LHCN-M2 (cell line): Measurements from ENCODE around the gene ZER1. TPM values are rescaled to one million over a fixed set of nuclear protein-coding genes. Genes with fewer than 3 reads are reported as not detected.
"Not testable (repeated sequence)": the region's sequence is repeated elsewhere in the genome, so short reads cannot be mapped to it uniquely, and the experiment has no call there.

Experiments
- DNase-seq: peaks from one replicate; pipeline ENCODE4 v3.0.0-alpha.2; 2012; ENCODE audit warnings: low read depth
- total RNA-seq: library from RNA; depleted of rRNA; stranded (reverse); fragments of >200 nt; gene quantifications from 2 replicates; pipeline ENCODE4 v1.2.3, GENCODE V29; 2014

Gene ZER1
- total RNA-seq, 1 experiment from 2014 or later, result 24.5 TPM

DNA sequence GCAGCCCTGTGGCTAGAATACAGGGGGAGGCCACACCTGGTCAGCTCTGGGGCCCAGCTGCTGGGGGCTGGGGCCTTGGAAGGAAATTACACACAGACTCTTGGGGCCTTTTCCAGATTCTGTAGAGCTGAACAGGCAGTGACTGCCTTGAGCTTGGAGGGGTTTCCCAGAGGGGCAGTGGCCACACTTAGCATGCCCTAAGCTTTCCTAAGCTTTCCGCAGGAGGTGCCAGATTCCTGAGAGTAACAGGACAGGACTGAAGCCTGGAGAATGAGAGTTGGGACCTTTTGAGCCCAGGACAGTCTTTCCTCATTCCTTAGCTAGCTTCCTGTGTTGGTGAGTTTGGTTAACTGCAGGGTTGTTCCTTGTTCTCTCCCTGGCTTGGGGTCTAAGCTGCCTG lies 16.7 kb upstream of the ZER1 start:
- no peak for DNase-seq

DNA sequence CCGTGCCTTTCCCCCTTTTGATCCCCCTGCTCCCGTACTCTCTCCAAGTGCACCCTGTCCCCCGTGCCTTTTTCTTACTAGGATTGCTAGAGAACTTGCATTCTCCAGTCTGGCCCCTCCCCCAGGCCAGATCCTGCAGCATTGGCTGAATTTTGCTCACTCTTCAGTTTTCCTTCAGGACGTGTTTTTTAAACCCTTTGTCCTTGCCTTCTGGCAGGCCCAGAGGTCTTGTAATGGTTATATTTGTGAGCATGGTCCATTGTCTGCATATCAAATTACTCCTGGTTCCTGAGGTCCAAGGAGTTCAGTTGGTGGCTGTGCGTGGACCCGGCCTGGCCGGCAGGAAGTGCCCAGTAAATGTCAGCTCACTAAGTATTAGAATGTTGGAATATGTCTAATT lies 15.9 kb upstream of the ZER1 start:
- peak; percentile 10 for DNase-seq

DNA sequence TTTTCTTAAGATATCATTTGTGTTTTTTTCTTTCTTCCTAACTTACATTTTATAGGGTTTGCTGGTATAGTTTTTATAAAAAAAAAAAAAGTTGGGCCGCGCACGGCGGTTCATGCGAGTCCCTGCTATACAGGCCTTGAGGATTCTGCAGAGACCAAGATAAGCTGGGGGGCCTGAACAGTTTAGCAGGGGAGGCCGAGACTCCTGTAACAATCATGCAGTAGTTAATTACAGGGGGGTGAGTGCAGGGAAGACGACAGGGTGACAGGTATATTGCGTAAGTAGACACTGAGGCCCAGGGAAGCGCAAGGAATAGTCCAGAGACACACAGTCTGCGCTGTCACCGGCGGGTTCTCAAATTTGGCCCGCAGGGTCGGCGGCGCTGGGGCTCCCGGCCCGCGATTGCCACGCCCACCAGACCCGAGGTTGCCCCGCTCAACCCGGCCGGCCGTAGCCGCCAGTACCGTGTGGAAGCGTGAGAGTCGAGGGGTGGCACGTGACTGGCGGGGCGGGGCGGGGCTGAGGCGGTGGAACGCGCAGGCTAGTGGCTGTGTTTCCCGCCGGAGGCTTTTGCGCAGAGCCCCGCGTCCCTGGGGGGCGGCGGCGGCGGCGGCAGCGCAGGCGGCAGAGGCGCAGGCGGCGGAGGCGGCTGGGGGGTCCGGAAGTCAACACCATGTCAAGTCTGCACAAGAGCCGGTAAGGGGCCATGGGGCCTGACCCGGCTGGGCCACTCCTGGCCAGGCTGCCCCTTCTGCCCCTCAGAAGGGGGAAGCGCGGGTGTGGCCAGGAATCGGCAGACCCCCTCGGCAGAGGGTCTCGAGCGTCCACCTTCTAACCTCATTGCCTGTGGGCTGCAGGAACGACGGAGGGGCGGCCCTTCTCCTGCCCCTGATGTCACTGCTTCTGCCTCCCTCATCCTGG lies 15.2 kb upstream of the ZER1 start, which contains the start of gene TBC1D13:
TBC1D13 (plus strand) TSS at position 573 of the 921 bp plus-strand sequence; CDS start at position 674, 101 bp downstream.
- peak; percentile 74 for DNase-seq

DNA sequence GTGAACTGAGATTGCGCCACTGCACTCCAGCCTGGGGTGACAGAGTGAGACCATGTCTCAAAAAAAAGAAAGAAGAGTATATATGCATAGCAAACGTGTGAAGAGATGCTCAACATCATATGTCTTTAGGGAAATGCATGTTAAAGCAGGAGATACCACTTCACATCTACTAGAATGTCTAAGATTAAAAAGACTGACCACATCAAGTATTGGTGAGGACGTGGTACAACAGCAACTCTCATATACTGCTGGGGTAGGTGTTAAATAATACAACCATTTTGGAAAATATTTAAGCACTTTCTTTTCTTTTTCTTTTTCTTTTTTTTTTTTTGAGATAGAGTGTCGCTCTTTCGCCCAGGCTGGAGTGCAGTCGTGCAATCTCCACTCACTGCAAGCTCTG lies 13.7 kb upstream of the ZER1 start:
- no peak for DNase-seq

DNA sequence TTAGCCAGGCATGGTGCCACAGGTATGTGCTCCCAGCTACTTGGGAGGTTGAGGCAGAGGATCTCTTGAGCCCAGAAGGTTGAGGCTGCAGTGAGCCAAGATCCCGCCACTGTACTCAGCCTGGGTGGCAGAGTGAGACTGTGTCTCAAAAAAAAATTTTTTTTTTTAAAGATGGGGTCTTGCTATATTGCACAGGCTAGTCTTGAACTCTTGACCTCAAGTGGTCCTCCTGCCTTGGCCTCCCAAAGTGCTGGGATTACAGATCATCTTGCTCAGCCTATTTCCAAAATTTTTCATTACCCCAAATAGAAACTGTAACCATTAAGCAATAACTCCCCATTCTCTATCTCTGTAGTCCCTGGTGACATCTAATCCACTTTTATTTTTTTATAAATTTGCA lies 10.9 kb upstream of the ZER1 start:
- no peak for DNase-seq

DNA sequence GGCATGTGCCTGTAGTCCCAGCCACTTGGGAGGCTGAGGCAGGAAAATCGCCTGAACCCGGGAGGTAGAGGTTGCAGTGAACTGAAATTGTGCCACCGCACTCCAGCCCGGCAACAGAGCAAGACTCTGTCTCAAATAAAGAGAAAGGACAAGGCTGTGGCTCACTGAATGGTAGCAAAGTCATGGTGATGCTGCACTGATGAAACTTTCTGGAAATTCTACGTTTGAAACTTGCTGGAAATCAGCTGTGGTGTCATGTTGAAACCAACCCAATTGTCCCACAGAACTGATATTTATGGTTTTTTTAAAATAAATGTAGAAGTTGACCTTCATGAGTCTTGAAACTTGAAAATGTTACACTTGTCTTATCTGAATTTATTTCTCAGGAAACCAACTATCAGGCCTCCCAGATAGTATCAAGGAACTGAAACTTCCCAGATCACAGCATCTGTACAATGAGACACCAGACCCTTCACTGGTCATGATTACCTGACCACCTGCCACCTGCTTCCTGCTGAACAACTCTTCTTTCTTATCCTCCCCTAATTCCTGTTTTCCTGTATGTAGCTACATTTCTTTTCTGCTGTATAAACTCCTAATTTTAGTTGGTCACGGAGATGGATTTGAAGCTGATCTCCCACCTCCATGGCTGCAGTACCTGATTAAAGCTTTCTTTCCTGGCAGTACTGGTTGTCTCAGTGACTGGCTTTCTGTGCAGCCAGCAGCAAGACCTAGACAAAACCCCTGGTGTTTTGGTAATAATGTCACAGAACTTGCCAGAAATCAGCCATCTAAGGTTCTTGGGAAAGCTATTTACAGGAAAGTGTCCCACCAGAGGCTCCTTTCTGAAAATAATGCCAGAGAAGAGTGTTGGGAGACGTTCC lies 9.7 kb upstream of the ZER1 start:
- no peak for DNase-seq

DNA sequence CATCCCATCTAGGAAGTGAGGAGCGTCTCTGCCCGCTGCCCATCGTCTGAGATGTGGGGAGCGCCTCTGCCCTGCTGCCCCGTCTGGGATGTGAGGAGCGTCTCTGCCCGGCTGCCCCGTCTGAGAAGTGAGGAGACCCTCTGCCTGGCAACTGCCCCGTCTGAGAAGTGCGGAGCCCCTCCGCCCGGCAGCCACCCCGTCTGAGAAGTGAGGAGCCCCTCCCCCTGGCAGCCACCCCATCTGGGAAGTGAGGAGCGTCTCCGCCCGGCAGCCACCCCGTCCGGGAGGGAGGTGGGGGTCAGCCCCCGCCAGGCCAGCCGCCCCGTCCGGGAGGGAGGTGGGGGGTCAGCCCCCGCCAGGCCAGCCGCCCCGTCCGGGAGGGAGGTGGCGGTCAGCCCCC lies 8.4 kb upstream of the ZER1 start:
- DNase-seq, result not testable (repeated sequence)

DNA sequence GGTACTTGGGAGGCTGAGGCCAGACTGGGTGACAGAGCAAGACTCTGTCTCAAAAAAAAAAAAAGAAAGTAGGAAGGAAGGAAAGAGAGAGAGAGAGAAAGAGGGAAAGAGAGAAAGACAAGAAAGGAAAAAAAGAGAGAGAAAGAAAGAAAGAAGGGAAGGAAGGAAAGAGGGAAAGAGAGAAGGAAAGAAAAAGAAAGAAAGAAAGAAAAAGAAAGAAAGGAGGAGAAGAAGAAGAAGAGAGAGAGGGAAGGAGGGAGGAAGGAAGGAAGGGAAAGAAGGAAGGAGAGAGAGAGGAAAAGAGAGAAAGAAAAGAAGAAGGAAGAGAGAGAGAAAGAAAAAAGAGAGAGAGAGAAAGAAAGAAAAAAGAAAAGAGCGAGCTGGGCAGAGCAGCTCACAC lies 3.1 kb upstream of the ZER1 start:
- DNase-seq, result no peak

DNA sequence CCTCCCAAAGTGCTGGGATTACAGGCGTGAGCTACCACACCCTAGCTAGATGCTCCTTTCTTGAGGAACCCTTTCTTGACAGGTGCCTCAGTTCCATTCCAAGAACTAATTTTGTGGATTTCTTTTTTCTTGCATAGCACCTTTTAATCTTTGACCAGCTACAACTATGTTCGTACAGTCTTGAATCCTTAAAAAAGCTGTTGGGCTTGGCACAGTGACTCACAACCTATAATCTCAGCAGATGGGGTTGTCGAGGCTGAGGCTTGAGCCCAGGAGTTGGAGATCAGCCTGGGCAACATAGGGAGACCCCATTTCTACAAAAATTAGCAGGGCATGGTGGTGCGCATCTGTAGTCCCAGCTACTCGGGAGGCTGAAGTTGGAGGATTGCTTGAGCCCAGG lies 1.3 kb upstream of the ZER1 start:
- no peak for DNase-seq

DNA sequence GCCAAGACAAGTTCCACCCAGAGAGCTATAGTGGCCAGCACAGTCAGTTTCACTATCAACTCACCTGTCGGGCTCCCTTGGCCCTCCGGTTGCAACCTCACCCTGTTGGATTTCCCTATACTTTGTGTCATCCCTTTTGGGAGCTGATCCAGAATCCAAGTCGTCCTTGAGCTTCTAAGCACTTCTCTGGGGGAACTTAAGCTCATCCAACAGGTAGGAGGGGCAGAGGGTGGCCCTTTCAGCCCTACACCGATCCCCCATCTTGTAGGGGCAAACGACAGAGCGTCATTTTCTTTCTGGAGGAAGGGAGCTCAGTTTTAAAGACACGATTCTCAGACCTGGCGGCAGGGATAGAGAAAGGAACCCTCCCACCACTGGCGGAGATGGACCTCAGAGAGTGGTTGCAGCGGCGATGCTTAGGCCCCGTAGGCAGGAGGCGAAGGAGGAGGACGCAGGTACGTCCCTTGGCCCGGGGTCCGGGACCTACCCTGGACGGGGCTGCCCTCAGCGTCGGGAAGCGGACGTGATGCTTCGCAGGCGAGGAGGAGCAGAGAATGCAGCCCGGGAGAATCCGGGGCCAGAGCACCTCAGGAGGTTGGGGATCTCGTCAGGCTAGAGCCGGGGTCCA lies 519 bp downstream of the ZER1 start:
- DNase-seq, result peak; percentile 15

DNA sequence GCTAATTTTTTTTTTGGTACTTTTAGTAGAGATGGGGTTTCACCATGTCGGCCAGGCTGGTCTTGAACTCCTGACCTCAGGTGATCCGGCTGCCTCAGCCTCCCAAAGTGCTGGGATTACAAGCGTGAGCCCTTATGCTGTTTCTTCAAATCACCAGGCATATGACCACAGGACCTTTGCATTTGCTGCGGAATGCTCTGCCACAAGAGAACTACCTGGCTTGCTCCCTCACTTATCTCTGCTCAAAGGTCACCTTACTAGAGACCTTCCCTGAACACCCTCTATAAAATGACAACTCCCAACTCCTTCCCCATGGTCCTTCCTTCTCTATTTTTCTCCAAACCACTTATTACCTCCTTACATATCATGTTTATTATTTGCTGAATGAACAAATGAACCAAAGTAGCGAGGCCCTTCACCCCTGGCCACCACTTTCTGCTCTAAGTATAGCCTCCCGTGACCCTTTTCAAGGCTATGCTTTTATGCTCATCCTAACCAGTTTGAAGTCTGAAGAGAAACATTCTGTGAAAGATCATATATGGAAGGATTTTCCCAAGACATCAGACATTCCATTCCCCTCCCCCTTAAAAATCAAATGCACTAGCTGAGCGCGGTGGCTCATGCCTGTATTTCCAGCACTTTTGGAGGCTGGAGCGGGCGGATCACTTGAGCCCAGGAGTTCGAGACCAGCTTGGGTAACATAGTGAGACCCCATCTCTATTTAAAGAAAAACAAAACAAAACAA lies 1.3 kb downstream of the ZER1 start:
- DNase-seq, result no peak

DNA sequence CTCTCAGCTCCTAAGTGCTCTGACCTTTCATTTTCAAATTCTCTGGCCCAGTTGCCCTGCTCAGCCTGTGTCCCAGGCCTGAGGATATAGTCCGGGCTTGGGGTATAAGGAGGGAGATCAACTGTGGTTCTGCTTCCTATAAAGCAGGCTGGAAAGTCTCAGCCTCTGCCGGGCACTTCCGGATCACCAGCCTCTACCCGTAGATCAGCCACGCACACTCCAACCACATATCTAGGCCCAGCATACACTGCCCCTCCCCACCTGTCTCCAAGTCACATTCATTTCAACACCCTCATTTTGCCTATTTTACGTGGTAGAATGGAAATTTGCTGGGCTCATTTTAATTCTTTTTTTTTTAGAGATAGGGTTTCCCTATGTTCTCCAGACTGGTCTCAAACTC lies 3.1 kb downstream of the ZER1 start:
- no peak for DNase-seq

DNA sequence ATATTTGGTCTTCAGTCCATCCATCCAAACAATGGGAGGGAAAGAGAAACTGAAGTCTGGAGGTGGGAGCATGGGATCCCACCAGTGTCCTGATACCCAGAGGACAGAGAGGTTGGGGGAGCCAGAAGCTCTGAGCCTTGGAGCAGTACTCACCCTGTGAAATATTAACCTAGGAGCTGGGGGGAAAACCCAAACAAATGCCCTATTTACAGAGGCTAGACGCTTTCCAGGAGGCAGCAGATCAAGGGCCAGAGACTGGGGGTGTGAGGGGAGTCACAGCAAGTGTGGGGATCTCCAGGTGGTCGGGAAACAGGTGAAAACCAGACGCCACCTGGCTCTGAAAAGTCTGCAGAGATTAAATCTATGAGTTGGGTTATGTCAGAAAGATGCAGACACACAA lies 6.2 kb downstream of the ZER1 start:
- DNase-seq, result no peak

DNA sequence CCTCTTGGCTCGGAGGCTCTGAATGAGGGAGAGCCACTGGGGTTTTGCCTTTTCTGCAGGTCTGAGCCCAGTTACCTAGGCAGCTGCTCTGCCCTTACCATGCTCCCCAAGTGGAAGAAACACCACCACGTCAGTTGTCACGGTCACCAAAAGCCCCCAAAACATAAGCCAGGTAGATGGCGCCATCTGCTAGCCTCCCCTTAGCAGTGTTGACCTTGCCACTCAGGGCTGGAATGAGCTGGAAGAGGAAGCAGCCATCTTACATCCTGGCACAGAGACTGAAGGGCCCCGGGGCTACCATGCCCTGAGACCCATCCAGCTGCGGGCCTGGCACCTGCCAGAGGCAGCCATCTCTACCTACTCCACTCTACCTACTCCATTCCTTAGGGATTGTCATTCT lies 7.4 kb downstream of the ZER1 start:
- DNase-seq, result no peak

DNA sequence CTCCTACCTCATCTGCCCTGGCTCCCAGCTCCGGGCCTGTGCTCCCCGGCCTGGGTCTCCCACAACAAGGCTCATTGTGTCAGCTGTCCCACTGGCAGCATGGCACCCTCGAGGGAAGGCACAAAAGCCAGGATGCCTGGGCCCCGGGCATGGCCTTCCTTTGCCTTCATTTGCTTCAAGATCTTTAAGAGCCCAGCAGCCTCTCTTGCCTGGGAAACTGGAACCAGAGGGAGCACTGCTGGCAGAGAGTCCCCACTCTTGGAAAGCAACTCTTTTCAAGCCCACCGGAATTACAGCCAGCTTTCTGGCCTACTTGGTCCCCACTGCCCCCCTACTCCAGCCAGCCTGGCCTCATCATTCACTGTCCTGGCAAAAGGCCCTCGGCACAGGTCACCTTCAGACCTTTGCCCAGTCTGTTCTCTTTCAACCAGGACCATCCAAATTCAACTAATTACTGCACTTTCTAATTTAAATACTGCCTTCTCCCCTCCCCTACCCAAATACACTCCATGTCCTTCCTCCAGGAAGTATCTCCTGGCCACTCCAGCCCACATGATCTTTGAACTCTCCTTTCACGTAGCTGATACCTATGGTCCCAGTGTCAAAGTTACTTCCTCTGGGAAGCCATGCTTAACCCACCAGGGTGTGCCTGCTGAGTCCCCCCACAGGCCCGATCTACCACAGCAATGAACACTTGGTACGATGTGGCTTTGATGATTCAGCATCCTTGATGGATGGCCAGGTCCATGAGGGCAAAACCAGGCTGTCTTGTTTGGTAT lies 8.9 kb downstream of the ZER1 start:
- DNase-seq, result no peak

DNA sequence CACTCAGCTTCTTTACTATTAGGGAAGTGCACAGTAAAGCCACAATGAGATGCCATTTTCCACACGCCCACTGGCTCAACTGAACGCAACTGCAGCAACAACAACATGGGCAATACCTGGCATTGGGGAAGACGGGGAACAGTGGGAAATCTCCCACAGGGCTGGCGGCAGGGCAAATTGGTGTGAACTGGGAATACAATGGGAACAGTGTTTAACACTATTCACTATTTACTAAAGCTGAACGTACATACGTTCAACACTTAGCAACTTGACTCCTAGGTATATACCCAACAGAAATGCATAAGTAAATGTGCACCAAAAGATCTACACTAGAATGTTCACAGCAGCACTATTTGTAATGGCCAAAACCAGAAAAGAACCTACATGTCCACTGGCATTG lies 14.1 kb downstream of the ZER1 start:
- DNase-seq, result no peak

DNA sequence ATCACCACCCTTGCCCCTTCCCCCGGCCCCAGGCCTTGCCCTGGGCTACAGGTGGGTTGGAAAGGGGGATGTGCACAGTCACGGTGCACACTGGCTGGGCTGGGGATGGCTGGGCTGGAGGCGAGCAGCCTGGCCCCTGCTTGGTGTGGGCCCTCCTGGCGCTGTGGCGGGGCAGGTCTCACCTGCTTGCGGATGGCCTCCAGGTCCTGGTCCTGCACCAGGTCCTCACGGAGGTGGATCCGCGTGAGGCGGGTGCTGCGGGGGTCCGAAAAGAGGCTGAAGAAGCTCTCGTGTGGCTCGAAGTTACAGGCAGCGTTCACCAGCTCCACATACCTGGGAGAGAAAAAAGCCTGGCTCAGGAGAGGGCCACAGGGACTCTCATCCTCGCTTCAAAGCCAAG lies 18.1 kb downstream of the ZER1 start:
- no peak for DNase-seq

DNA sequence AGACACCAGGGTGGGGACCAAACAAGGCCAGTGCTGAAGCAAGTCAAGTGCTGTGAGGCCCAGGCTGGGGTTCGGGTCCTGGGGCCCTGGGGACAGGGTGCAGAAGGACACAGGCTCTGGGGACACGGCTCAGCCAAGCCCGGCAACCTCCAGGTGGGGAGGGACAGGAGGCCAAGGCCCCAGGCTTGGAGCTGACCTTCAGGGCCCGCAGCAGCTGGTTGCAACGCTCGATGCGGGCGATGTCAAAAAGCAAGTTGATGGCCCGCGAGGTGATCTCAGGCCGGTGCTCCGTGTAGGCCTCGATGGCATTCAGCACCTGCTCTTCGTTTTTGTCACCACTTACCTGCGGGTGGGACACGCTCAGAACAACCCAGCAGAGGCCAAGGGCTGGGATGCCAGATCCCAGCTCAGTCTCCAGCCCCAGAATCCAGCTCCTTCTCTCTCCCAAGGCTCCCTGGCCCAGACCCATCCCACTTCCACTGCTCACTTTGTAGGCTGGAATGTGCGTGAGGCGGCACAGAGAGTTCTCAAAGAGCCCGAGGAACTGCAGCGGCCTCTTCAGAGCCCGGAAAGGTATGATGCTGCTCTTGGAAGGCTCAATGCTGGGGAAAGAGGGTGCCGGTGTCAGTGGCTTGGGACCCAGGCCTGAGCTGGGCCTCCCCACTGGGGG lies 20.7 kb downstream of the ZER1 start:
- DNase-seq, result no peak

DNA sequence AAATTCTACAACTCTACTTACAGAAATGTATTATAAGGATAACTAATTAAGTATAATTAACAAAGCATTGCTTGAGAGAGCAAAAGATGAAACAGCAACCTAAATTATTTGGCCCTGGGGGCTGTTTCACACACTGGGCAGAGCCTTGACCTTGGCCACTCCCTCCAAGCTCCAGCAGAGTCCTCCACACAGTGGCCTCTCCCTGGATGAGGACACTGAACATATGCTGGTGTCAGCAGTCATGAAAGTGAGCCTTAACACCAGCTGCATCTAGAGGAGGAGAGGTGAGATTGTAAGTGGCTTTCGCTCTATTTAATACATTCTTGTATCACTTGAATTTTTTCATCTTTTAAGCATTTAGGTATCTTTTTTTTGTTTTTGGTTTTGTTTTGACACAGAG lies 24.5 kb downstream of the ZER1 start:
- peak; percentile 29 for DNase-seq

DNA sequence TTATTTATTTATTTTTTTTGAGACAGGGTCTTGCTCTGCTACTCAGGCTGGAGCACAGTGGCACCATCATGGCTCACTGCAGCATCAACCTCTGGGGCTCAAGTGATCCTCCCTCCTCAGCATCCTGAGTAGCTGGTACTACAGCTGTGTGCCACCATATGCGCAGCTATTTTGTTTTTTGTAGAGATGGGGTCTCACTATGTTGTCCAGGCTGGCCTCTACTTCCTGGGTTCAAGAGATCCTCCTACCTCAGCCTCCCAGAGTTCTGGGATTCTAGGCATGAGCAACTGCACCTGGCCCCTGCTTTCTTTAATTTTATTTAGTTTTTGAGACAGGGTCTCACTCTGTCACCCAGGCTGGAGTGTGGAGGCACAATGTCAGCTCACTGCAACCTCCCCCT lies 28.3 kb downstream of the ZER1 start:
- no peak for DNase-seq
